ENCODE measurements around the gene RASAL1.
"Not testable (repeated sequence)": the region's sequence is repeated elsewhere in the genome, so short reads cannot be mapped to it uniquely, and the experiment has no call there.

Gene RASAL1

DNA sequence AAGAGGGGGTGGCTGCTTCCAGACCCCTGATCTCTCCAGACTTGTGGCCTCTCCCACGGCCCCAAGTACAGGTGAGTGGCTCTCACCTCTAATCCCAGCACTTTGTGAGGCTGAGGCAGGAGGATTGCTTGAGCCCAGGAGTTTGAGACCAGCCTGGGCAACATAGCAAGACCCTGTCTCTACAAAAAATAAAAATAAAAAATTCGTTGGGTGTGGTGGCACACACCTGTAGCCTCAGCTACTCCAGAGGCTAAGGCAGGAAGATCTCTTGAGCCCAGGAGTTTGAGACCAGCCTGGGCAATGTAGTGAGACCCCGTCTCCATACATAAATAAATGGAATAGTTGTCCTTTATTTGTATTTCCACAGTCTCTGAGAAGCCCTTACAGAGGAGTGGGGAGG, 6.2 kb upstream of the RASAL1 start:
- not testable (repeated sequence) for DNase-seq

DNA sequence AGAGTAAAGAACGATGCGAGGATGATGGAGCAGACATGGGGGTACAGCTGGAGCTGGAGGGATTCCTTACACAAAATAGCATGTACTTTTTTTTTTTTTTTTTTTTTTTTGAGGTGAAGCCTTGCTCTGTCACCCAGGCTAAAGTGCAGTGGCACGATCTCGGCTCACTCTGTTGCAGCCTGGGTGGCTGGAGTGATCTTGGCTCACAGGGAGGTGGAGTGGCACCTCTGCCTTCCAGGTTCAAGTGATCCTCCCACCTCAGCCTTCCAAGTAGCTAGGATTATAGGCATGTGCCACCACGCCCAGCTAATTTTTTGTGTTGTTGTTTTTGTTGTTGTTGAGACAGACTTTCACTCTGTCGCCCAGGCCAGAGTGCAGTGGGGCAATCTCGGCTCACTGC, 5.1 kb upstream of the RASAL1 start:
- no peak for DNase-seq

DNA sequence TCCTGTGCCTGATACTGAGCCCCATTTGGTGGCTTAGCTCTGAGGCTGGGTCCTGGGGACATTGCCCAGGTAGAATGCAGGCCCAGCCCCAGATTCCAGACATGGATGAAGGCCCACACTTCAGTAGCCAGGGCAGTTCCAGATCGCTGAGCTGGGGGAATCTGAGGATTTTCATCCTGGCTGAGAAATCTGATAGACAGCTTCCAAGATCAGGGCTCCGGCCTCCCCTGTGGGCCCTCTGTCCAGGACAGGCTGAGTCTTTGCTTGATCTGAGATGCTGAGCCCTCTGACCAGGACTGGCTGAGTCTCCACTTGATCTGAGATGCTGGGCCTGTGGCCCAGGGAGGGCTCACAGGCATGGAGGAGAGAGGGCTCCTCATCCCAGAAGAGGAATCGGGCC, 3.3 kb upstream of the RASAL1 start:
- no peak for DNase-seq

DNA sequence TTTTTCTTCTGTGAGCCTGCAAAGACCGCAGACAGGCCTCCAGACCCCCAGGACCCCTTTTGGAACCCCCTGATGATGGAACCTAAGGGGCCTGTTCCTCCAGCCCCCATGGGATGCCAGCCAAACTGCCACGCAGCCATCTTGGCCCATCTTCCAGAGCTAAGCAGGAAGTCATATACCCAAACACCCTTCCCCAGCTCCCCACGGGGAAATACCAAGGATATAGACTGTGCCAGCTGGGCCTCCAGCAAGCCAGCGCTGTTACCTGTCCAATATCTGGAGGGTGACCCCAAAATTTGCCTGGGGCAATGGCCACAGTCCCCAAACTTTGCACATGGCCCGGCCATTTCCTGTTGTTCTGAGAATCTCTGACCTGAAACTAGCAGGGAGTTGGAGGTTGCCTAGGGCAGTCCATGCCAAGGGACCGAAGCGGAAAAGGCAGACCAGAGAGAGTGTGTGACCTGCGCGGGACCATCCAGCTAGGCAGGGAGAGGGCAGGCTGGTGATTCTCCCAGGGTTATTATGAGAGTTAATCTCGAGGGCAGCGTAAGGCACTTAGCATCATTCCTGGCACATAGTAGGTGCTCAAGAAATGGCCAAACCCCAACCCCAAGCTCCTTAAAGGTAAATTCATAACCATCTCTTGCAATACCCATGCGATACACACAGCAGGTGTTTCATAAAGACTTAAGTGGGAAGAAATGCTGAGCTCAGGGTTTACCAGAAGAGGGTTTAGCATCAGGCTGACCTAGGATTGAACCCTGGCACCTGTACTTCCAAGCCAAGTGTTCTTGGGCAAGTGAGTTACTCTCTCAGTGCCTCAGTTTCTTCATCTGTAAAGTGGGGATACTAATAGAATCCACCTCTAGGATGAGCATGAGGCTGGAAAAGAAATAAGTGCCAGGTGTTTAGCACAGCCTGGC, 2.6 kb upstream of the RASAL1 start:
- no peak for DNase-seq

DNA sequence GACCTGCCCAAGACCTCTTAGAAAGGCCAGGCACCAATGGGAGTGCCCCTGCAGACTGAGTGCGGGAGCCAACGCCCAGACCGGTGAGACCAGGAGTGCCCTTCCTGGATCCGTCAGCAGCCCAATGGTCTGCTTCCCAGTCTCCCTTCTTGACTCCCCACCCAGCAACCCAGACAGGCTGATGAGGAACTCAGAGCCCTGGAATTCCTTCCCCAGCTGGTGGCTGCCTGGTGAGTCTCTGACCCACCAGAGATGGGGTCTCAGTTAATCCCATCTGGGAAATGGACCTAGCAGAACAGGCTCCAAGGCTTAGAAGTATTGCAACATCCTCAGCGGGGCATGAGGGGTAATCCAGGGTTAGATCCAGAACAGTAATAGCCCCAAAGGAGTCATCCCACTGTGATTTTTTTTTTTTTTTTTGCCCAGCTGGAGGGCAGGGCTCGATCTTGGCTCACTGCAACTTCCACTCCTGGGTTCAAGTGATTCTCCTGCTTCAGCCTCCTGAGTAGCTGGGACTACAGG, 1.5 kb upstream of the RASAL1 start:
- DNase-seq = no peak

DNA sequence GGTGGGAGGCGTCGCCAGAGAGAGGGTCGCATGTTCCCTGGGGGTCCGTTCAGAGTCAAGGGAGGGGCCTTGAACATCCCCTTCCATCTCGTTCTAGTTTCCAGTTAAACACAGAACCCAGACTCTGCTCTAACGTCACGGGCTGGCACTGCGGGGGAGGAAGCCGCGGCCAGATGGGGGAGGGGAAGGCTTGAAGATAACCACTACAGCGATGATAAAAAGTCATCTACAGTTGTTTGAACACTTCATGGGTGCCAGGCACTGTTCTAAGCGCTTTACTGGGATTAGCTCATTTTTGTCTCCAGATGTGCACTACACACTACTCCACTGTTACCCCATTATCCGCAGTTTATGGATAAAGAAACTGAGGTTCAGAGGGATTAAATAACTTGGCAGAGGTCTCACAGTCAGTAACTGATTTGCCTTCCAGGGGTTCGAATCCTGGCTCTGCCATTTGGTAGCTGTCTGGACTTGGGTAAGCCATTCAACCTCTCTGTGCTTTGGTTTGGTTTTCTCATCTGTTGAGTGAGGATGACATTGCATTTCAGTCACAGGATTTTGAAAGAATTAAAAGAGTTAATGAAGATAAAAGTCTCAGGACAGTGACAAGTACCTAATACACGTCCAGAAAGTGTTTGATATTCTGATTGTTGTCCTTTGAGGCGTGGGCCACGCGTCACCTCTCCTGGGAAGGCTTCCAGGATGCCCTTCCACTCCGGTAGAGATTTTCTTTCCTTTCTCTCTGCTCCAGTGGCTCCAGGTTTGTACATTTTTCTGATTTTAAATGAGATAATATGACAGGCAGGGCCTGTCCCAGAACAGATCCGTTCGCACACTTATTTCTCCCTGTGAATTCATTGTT, 798 bp upstream of the RASAL1 start:
- peak; percentile 67 for DNase-seq

DNA sequence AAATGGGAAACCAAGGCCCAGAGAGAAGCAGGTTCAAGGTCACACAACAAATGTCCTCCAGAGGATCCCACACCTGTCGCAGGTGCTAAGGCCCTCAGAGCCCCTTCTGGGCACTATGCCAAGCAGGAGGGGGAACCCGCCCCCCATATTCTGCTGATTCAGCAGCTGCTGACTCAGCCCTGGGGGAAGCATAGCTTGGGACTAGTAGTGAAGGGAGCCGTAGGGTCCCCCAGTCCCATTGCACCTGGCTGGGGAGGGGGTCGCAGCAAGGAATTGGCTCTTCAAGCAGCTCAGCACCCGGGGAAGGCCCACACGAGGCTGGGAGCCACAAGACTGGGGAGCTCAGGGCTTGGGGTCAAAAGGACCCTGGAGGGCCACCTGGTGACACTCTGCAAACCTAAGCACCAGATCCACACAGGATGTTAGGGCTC, 1.0 kb downstream of the RASAL1 start:
- DNase-seq = no peak

DNA sequence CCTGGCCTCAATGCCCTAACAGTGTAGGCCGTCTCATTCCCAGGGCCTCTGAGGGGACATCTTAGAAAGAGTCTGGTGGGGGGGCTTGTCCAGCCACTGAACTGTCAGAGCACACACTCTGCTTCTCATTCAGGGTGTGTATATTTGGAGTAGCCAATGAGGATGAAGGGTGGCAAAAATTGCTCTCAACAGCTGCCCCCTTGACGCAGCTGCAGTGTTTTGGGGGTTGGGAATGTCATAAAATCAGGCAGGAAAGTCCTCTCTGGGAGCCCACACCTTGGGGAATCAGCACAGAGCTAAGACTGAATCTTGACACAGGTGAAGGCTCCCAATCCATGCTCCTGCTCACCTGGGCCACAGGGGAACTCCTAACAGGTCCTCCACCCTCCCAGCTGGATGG, 1.5 kb downstream of the RASAL1 start:
- DNase-seq = no peak

DNA sequence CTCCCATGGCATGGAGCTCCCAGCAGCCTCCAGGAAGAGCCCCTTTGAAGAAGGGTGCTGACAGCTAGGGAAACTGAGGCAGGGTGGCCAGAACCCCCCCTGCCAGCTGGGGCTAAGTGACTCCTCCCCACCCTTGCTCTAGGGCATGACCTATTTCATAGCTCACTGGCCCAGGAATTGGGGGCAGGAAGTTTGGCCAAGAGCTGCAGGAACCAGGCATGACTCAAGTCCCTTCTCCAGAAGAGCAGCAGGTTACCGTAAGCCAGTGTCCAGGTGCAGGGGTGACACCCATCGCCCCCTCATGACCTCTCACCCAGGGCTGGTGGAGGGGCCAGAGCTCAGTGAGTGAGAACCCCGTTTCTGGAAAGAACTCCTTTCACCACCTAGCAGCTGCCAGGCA, 1.9 kb downstream of the RASAL1 start:
- DNase-seq = no peak

DNA sequence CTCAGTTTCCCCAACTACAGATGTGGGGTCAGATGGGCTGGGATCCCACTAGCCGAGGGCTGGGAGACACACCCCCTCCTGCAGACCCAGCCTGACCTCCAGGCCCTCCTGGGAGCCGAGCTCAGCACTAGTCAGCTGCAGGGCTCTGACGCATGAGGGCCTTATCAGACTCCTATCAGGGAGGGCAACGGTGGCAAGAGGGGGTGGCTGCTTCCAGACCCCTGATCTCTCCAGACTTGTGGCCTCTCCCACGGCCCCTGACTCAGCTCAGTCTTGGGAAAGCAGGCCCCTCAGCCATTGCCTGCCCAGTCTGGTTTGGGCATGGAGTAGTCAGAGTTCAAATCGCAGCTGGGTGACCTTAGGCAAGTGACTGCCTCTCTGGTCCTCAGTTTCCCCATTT, 2.5 kb downstream of the RASAL1 start:
- no peak for DNase-seq

DNA sequence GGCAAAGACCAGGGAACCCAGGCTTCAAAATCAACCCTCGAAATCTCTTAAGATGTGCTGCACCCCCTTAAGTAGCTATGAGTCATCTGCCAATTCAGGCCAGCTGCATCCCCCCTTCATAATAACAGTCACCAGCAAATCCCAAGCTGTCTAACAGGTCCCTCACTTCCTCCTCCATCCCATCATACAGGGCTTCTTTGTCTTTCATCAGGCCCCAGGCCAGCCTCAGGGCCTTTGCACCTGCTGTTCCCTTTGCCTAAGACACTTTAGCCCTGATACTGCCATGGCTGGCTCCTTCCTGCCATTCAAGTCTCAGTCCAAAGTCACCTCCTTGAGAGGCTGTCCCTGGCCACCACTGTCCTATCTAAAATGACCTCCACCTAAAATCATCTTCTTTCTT, 4.0 kb downstream of the RASAL1 start:
- DNase-seq = no peak

DNA sequence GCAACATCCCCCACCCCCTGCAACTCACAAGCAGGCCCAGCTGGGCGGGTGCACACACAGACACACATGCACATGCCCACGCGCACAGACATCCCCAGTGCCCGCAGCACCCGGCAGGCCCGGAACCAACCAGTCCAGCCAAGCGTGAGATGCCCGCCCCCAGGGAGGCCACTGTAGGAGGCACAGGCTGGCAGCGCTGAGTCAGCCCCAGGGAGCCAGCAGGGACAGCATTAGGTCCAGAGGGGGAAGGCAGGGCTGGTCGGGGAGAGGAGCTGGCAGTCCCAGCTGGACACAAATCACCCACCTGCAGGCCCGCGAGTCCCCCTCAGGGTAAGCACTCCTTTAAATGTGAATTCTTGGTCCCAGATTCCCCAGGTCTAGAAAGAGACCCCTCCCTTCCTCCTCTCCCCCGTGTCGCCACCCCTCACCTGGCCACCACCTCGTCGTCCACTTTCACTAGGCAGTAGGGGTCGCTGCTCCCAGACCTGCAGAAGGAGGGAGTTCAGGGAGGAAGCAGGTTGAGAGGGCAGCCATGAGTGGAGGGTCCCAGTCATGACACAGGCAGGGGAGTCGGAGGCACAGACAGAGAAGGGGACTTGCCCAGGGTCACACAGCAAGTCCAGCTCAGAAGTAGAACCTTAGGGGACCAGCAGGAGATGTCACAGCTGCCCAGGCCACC, 5.0 kb downstream of the RASAL1 start:
- DNase-seq = peak; percentile 12

DNA sequence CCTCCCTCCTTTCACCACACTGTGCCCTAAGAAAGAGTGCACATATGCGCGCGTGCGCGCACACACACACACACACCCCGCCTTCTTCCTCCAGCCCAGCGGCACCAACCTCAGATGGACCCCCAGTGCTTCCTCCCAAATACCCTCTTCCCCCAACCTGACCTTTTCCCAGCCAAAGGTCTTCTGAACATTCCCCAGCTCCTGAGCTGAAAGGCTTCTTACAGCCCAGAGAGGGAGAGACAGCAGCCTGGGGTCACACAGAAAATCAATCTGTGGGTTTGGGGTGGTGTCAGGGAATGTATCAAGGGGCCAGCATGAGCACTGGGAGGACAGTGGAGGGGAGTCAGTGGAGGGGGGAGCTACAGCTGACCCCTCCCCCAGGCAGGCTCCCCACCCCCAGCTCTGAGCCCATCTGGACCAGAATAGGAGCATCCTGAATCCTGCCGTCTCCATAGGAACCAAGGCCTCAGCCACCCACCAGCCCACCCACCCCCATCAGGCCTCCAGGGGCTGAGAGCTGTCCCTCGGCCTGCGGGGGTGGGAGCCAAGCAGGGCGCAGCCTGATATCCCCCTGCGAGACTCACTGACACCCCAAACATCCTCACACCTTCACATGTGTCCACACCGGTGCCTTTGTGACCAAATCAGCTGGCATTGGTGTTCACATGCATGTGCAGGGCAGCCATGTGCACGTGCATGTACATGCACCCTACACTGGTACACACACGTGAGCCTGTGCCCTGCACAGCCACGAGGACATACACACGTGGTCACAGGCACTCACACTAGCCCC, 5.7 kb downstream of the RASAL1 start:
- no peak for DNase-seq

DNA sequence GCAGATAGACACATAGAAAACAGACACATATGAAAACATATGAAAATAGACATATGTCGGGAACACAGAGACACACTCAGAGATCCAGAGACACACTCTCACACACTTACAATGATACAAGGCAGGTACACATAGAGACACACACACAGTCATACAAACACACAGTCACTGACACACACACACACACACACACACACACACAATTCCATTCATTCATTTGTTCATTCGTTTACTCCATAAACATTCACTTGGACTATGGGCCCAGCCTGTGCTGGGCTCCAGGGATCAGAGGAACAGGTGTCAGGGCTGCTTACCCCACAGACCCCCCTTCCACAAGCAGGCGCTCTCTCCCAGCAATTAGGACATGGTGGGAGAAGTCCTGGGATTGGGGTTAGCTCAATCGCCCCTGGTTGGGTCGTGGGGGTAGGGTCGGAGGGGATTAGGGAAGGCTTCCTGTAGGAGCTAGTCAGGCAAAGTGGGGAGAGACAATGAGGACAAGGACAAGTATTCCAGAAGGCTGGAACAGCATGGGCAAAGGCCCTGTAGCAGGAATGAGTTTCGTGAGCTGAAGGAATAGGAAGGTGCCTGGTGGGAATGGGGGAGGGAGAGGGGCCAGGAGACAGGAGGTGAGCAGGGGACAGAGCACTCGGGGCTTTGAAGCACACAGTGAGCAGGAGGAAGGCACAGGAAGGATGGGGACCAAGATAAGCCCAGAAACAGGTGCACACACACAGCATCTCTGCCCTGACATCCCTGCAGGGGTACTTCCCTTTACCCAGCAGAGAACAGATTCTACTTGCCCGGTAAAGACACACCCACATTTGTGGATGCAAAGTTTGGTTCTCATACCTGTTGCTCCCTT, 6.5 kb downstream of the RASAL1 start:
- DNase-seq = no peak

DNA sequence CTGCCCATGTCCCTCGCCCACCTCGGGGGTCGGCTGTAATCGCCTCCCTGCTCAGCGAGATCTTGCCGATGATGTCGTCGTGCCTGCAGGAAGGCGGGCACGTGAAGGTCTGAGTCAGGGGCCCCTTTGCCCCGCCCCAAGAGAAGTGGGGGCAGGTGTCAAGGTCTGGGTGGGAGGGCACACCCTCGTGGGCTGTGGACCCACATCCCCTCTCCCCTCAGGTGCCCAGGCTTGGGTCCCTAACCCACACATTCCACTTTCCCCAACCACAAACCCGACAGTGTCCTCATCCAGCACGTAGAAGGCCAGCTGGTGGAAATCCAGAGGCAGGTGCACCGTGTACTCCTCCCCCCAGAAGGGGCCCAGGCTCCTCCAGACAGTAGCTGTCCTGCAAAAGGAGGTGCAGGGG, 7.8 kb downstream of the RASAL1 start:
- DNase-seq = no peak

DNA sequence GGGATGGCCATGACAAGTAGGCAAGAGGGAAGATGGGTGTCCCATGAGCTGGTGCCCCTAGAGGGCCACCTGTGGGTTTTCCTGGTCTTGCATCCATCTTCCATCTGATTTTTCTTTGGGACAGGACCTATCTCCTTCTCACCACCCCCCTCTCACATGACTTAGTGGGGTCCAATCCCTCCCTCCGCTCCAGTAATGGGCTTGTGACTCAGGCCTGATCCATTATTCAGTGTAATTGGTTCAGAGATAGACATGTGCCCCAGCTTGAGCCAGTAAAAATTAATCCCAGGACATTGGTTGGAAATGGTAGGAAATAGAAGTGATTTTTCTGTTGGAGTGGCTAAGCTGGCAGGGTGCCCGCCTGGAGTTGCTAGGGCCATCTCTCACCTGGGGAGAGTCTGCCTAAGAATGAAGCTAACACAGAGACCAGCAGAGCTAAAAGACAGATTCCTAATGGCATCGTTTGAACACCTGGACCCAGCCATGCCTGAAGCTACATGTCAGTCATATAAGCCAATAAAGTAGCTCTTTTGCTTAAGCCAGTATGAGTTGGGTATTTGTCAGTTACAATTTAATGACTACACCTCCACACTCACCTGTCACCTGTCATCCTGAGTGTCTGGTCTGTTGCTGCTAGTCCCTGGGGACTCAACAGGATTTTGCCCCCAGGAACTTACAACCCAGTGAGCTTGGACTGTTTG, 14.7 kb downstream of the RASAL1 start:
- DNase-seq = no peak

DNA sequence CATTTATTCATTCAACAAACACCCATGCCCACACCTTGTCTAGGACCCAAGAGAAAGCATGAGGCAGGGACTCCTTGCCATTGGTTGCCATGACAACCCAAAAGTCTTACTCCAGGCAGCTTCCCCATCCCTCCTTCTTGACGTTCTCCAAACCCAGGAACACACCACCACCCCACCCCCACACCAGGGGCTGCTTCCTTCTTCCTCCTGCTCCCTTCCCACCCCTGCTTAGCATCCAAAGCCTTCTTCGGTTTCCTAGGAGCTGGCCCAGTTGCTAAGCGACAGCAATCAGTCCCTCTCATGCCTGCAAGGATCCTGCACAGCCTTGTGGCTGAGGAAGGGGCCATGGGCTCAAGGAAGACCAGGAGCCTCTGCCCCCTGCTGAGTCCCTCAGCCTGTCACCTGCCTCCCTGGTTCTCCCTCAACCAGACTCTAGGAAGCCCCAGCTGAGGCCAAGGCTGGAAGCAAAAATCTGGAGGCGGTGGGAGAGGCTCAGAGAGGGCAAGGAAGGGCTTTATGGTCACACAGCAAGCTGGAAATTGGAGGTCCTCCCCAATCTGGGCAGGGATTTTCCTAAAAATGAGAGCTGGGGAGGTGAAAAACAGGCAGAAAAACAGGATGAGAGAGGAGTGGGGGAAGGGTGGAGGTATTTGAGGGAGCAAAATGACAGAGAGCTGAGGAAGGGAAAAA, 15.4 kb downstream of the RASAL1 start:
- no peak for DNase-seq

DNA sequence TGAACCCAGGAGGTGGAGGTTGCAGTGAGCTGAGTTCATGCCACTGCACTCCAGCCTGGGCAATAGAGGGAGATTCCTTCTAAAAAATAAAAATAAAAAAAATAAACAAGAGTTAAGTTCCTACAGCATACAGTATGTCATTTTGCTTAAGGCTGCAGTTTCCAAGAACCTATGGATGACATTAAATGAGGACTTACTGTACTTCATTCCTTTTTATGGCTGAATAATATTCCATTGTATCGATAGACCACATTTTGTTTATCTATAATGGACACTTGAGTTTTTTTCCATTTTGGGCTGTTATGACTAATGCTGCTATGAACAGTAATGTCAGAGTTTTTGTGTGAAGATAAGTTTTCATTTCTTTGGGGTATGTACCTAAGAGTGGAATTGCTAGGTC, 17.4 kb downstream of the RASAL1 start:
- DNase-seq = no peak

DNA sequence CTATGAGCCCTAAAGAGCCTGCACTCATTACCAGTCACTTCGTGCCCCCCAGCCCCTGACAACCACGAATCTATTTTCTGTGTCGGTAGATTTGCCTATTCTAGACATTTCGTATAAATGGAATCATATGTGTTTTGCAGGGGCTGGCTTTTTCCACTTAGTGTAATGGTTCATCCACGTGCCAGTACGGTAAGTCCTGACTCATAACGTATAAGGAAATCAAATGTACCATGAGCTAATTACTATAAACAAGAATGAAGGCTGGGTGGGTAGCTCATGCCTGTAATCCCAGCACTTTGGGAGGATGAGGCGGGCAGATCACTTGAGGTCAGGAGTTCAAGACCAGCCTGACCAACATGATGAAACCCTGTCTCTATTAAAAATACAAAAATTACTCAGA, 17.9 kb downstream of the RASAL1 start:
- DNase-seq = not testable (repeated sequence)

DNA sequence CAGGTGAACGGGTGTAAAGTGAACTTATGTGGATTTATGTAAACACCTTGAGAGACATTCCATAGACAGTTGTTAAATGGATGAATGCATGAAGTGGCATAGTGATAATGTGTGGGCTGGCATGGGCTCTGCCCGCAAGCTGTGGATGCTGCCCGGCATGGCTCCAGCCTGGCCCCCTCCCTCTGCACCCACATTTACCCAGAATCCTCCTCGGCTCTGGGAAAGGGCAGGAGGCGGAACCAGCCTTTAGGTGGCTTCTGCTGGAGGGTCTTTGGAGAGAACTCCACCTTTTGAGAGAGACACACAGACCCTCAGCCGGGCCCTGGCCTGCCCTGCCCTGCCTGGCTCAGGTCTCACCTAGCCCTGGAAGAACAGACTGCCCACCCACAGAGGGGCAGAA, 18.7 kb downstream of the RASAL1 start:
- no peak for DNase-seq
